HepG2 (cell line): Measurements from ENCODE around the gene STUM. TPM values are rescaled to one million over a fixed set of nuclear protein-coding genes. Genes with fewer than 3 reads are reported as not detected.

Source experiments
- ATAC-seq: fragments of 200-7000 bp; cut with Tn5 transposase; 3 replicates; pipeline ENCODE4 v1.9.1; 2020; ENCODE audit warnings: mild to moderate bottlenecking, moderate library complexity
- BruUV-seq: library from RNA; stranded (reverse); fragments of 400-500 nt; replicated peaks from 2 replicates; lab custom pipeline; 2021; lab: Mats Ljungman, UMichigan
- CTCF ChIA-PET: fragments of 300-600 bp; formaldehyde crosslinking; extraction: SDS; loops from one replicate; lab custom pipeline; 2021; ENCODE audit warnings: low total read pairs, inconsistent platforms, low intra/inter-chr PET ratio; lab: Yijun Ruan, JAX
- POLR2A ChIA-PET: fragments of 350-600 bp; sonication (Branson Sonifier 250); formaldehyde crosslinking; loops from one replicate; lab custom pipeline; 2020; ENCODE audit warnings: antibody characterized with exemption, inconsistent platforms; lab: Yijun Ruan, JAX
- DNase-seq: peaks from one replicate; pipeline ENCODE4 v3.0.0-alpha.2; 2015; ENCODE audit warnings: low spot score
- FAIRE-seq: peaks from 3 replicates; lab custom pipeline; 2011; peaks lifted over from hg19 to GRCh38; lab: Jason Lieb, UNC
- H2AFZ ChIP-seq: one replicate; pipeline ENCODE4 v1.6.1; 2011; ENCODE audit warnings: low read length, inconsistent platforms
- H3K27ac ChIP-seq: fragments of 300-600 bp; 3 replicates; pipeline ENCODE4 v1.8.0; 2011; ENCODE audit warnings: mixed run types, mild to moderate bottlenecking, mixed read lengths, low read length, inconsistent platforms; ENCODE audit not compliant: insufficient read depth; ENCODE audit errors: extremely low read length
- H3K27me3 ChIP-seq, 2 experiments: fragments of 200-600 bp in 1 of 2; 2 replicates in 1 of 2; 3 replicates in 1 of 2; pipeline versions ENCODE4 v1.6.0 to v1.8.0; 2011; ENCODE audit warnings: low read length in 2 of 2, mild to moderate bottlenecking in 2 of 2, moderate library complexity in 2 of 2, inconsistent platforms in 1 of 2; ENCODE audit not compliant: insufficient read depth in 2 of 2, control insufficient read depth in 1 of 2
- H3K36me3 ChIP-seq, 2 experiments: fragments of 200-600 bp in 1 of 2; replicated peaks in 1 of 2; 2 replicates in 1 of 2; 3 replicates in 1 of 2; pipeline versions ENCODE4 v1.5.1 to v1.8.0; 2011; ENCODE audit warnings: low read length in 2 of 2, inconsistent platforms in 1 of 2; ENCODE audit not compliant: insufficient read depth in 2 of 2, control insufficient read depth in 1 of 2
- H3K4me1 ChIP-seq: 2 replicates; pipeline ENCODE4 v1.5.1; 2012; ENCODE audit warnings: low read length, inconsistent platforms; ENCODE audit not compliant: insufficient read depth
- H3K4me2 ChIP-seq: 2 replicates; pipeline ENCODE4 v1.6.0; 2011; ENCODE audit warnings: low read depth, low read length, inconsistent platforms
- H3K4me3 ChIP-seq, 3 experiments: fragments of 200-600 bp in 1 of 3; sonication (generic), shearing (Covaris generic) in 1 of 3; replicated peaks in 1 of 3; 2 replicates each; pipeline ENCODE4 v1.5.1; 2011 to 2016; ENCODE audit warnings: low read length in 3 of 3, inconsistent platforms in 2 of 3, low read depth in 2 of 3, mild to moderate bottlenecking in 2 of 3, control low read depth in 1 of 3, mixed read lengths in 1 of 3; ENCODE audit not compliant: insufficient read depth in 1 of 3
- H3K79me2 ChIP-seq: one replicate; pipeline ENCODE4 v1.6.1; 2011; ENCODE audit warnings: low read length, inconsistent platforms; ENCODE audit not compliant: insufficient read depth
- H3K9ac ChIP-seq: 2 replicates; pipeline ENCODE4 v1.6.0; 2011; ENCODE audit warnings: mild to moderate bottlenecking, low read depth, low read length, inconsistent platforms; ENCODE audit not compliant: insufficient read depth
- H3K9me3 ChIP-seq: 2 replicates; pipeline ENCODE4 v1.5.1; 2012; ENCODE audit warnings: mild to moderate bottlenecking, low read length
- H4K20me1 ChIP-seq: 2 replicates; pipeline ENCODE4 v1.6.0; 2011; ENCODE audit warnings: inconsistent platforms, mild to moderate bottlenecking, low read length, moderate library complexity; ENCODE audit not compliant: insufficient read depth
- HHEX ChIP-seq: IDR thresholded peaks from 2 replicates; pipeline ENCODE4 v1.6.1; 2016; ENCODE audit warnings: control low read depth
- HOXA5 ChIP-seq: sonication (generic); formaldehyde crosslinking; IDR thresholded peaks from 2 replicates; pipeline ENCODE4 v1.4.0; 2020; ENCODE audit warnings: missing genetic modification reagents
- IKZF1 ChIP-seq: fragments of 450-650 bp; IDR thresholded peaks from 2 replicates; pipeline ENCODE4 v1.7.1; 2016
- MTF2 ChIP-seq: sonication (generic); formaldehyde crosslinking; IDR thresholded peaks from 2 replicates; pipeline ENCODE4 v1.5.0; 2020; ENCODE audit warnings: missing genetic modification reagents, borderline replicate concordance
- MYNN ChIP-seq: sonication (generic); formaldehyde crosslinking; IDR thresholded peaks from 2 replicates; pipeline ENCODE4 v1.4.0; 2020; ENCODE audit warnings: mild to moderate bottlenecking, low read depth, missing genetic modification reagents
- NBN ChIP-seq: fragments of 450-650 bp; conservative IDR thresholded peaks from 2 replicates; pipeline ENCODE4 v1.6.1; 2017
- NFRKB ChIP-seq: fragments of 450-650 bp; IDR thresholded peaks from 2 replicates; pipeline ENCODE4 v1.6.1; 2017
- NR2F6 ChIP-seq, 2 experiments: IDR thresholded peaks; 2 replicates each; pipeline ENCODE4 v1.6.1; 2016; ENCODE audit warnings: antibody characterized with exemption in 1 of 2, mild to moderate bottlenecking in 1 of 2
- PLRG1 ChIP-seq: fragments of 450-650 bp; conservative IDR thresholded peaks from 2 replicates; pipeline ENCODE4 v1.6.1; 2016
- POLR2A ChIP-seq, 2 experiments: IDR thresholded peaks; 2 replicates each; pipeline ENCODE4 v1.6.1; 2011; ENCODE audit warnings: low read depth in 2 of 2, low read length in 2 of 2, mild to moderate bottlenecking in 1 of 2, moderate library complexity in 1 of 2; ENCODE audit not compliant: insufficient read depth in 1 of 2
- TEAD2 ChIP-seq: sonication (generic); formaldehyde crosslinking; IDR thresholded peaks from 2 replicates; pipeline ENCODE4 v1.9.0; 2021; ENCODE audit warnings: missing genetic modification reagents
- ZBTB44 ChIP-seq: sonication (generic); formaldehyde crosslinking; IDR thresholded peaks from 2 replicates; pipeline ENCODE4 v1.4.0; 2020; ENCODE audit warnings: missing genetic modification reagents
- ZFY ChIP-seq: sonication (generic); formaldehyde crosslinking; IDR thresholded peaks from 2 replicates; pipeline ENCODE4 v1.4.0; 2020; ENCODE audit warnings: missing genetic modification reagents
- ZNF143 ChIP-seq: sonication (generic); formaldehyde crosslinking; IDR thresholded peaks from 2 replicates; pipeline ENCODE4 v1.4.0; 2020; ENCODE audit warnings: missing genetic modification reagents
- ZNF207 ChIP-seq: fragments of 450-650 bp; IDR thresholded peaks from 2 replicates; pipeline ENCODE4 v1.6.1; 2016; ENCODE audit warnings: antibody characterized with exemption, borderline replicate concordance
- ZNF232 ChIP-seq: sonication (generic); formaldehyde crosslinking; IDR thresholded peaks from 2 replicates; pipeline ENCODE4 v1.4.0; 2020; ENCODE audit warnings: missing genetic modification reagents, borderline replicate concordance
- ZNF251 ChIP-seq: sonication (generic); formaldehyde crosslinking; IDR thresholded peaks from 2 replicates; pipeline ENCODE4 v1.9.0; 2021; ENCODE audit warnings: mild to moderate bottlenecking, missing genetic modification reagents
- ZNF564 ChIP-seq: sonication (generic); formaldehyde crosslinking; IDR thresholded peaks from 2 replicates; pipeline ENCODE4 v1.8.1; 2023; ENCODE audit warnings: mild to moderate bottlenecking, missing genetic modification reagents
- ZNF616 ChIP-seq: sonication (generic); formaldehyde crosslinking; IDR thresholded peaks from 2 replicates; pipeline ENCODE4 v1.5.0; 2020; ENCODE audit warnings: low read depth, mild to moderate bottlenecking, missing genetic modification reagents
- ZNF660 ChIP-seq: sonication (generic); formaldehyde crosslinking; IDR thresholded peaks from 2 replicates; pipeline ENCODE4 v1.5.1; 2020; ENCODE audit warnings: mild to moderate bottlenecking, low read depth, missing genetic modification reagents, borderline replicate concordance
- ZNF7 ChIP-seq: IDR thresholded peaks from 2 replicates; pipeline ENCODE4 v1.6.1; 2016; ENCODE audit warnings: missing biosample characterization, missing genetic modification reagents
- ZNF776 ChIP-seq: sonication (generic); formaldehyde crosslinking; IDR thresholded peaks from 2 replicates; pipeline ENCODE4 v1.4.0; 2020; ENCODE audit warnings: mild to moderate bottlenecking, missing genetic modification reagents
- whole genome bisulfite sequencing: methylation state at CpG from one replicate; pipeline ENCODE4 v1.1.6; 2017; ENCODE audit warnings: low lambda C conversion rate; 5-methylcytosine and 5-hydroxymethylcytosine counted together
- in situ Hi-C: cut with HindIII; loops from 2 replicates; pipeline ENCODE4 v1.10.0; 2017; ENCODE audit warnings: low pct_unique_long_range_greater_than_20kb; ENCODE audit not compliant: extremely low pct_ligation_motif_present
- intact Hi-C: fragments of 100-400 bp; cut with micrococcal nuclease; formaldehyde crosslinking; loops from one replicate; pipeline ENCODE4 v1.10.0; 2022; ENCODE audit not compliant: unreplicated experiment
- polyA plus RNA-seq, 8 experiments: library from polyadenylated mRNA; depleted of rRNA in 3 of 8; stranded (reverse) in 7 of 8; unstranded in 1 of 8; fragments of >200 nt; fragmentation: Illumina TruSeq in 4 of 8; extraction: Trizol in 4 of 8; gene quantifications; 2 replicates each; pipeline versions ENCODE4 v1.2.1 to v1.2.3, GENCODE V29; 2011 to 2016; ENCODE audit warnings: low read depth in 4 of 8, missing spikeins in 1 of 8, mixed read lengths in 1 of 8; ENCODE audit not compliant: insufficient read depth in 1 of 8
- total RNA-seq, 5 experiments: library from RNA; depleted of rRNA; stranded (reverse); fragments of >200 nt; fragmentation: Illumina TruSeq; extraction: Trizol; gene quantifications; 2 replicates each; pipeline ENCODE4 v1.2.3, GENCODE V29; 2016; ENCODE audit warnings: low read depth in 1 of 5

STUM gene
- total and polyA plus RNA-seq, 2 of the 13 experiments (the other 11 are each of a cell fraction or from before 2014, with no cell fraction given) = not detected

DNA sequence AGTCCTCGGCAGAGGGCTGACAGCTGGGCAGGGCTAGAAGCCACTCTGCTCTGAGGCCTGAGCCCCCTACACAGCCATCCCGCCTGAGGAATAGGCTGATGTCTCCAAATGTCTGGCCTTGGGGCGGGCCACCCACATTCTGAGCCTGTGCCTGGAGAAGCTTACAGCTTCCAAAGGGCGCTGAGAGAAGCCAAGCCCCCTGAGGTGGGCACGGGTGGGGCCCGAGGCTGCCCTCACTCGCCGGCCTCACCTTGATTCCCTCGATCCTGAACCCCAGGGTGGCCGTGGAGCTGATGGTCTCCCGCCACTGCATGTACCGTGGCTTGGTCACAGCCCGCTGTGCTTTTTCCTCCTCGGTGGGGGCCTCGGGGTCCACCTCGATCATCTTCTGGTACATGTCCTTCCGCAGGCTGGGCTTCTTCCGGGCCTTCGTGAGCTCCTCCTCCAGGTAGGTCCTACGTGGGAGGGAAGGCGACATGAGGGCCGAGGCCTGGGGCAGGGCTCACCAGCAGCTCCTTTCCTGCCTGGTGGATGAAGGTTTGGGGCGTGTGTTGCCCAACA, 93.2 kb downstream of the STUM start:
- no peak for FAIRE-seq
- ChIA-PET POLR2A (no interaction called here), CTCF (no interaction called here)
- Histone ChIP-seq H3K4me3 (no peak overlapping the region), H3K4me2 (no peak overlapping the region), H4K20me1 (no peaks in the 10 kb centered on the region), H3K9me3 (no peaks in the 10 kb centered on the region), H3K36me3 (no peaks in the 10 kb centered on the region), H3K79me2 (no peaks in the 10 kb centered on the region), H3K27ac (no peak overlapping the region), H2AFZ (no peak overlapping the region), H3K4me1 (no peaks in the 10 kb centered on the region), H3K9ac (no peak overlapping the region), H3K27me3 (peaks cover 12 to 78% of the 10 kb centered on the region in 2 experiments; a peak in 4 of 5 replicates)
- no peak for DNase-seq
- TF ChIP-seq NR2F6 (IDR thresholded peaks at IDR 0.05) = no peak
- no peak for TF ChIP-seq NR2F6 (CRISPR knock-in tag; IDR thresholded peaks at IDR 0.05)
- TF ChIP-seq ZNF207 = no peak
- no peak for TF ChIP-seq ZNF251 (CRISPR knock-in tag)
- no TSS peak for BruUV-seq
- intact Hi-C loops = no loop called here
- no peak for ATAC-seq
- WGBS = 53% methylated on average over 7 of the region's 23 CpGs
- in situ Hi-C loops = no loop called here

DNA sequence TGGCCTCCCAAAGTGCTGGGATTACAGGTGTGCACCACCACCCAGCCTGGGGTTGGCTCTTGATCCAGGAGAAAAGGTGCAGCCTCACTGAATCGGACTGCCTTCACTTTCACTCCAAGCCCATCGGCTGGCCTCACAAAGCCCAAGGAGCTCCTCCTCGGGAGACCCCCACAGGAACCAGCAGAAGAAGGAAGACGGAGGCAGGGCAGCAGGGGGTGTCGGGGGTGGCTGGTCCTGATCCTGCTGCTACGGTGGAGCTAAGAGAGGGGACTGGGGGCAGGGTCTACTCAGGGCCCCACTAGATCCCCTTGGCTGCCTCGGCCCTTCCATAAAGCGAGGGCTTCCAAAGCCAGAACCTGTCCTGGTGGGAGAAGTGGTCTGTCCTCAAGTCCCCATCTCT, 93.9 kb downstream of the STUM start:
- H3K9ac ChIP-seq = no peak overlapping the region
- H3K27me3 ChIP-seq = peaks cover 12 to 78% of the 10 kb centered on the region in 2 experiments; a peak in 4 of 5 replicates
- no peak for FAIRE-seq
- WGBS = 15% methylated on average over 6 of the region's 8 CpGs
- no peak overlapping the region for H3K27ac ChIP-seq
- intact Hi-C loops (no loop called here), in situ Hi-C loops (no loop called here)
- H2AFZ ChIP-seq = no peak overlapping the region
- ATAC-seq = no peak
- H3K4me2 ChIP-seq = no peak overlapping the region
- ChIA-PET POLR2A (no interaction called here), CTCF (no interaction called here)
- no peaks in the 10 kb centered on the region for H3K79me2 ChIP-seq
- no peaks in the 10 kb centered on the region for H4K20me1 ChIP-seq
- H3K9me3 ChIP-seq = no peaks in the 10 kb centered on the region
- no TSS peak for BruUV-seq
- H3K4me1 ChIP-seq = no peaks in the 10 kb centered on the region
- no peaks in the 10 kb centered on the region for H3K36me3 ChIP-seq
- no peak overlapping the region for H3K4me3 ChIP-seq
- no peak for DNase-seq
- TF ChIP-seq ZFY (CRISPR knock-in tag) (no peak), IKZF1 (no peak), NBN (no peak), NFRKB (no peak), ZNF564 (CRISPR knock-in tag) (no peak), ZNF660 (CRISPR knock-in tag) (no peak), TEAD2 (CRISPR knock-in tag) (no peak), MYNN (CRISPR knock-in tag) (no peak), HOXA5 (CRISPR knock-in tag) (no peak), POLR2A (IDR thresholded peaks at IDR 0.05; ENCODE audit: insufficient read depth in 1 of 2, low read depth in 2 of 2, low read length in 2 of 2) (no peak), HHEX (CRISPR knock-in tag) (no peak), MTF2 (no peak), ZBTB44 (no peak), PLRG1 (no peak), ZNF7 (CRISPR knock-in tag) (no peak), ZNF143 (CRISPR knock-in tag) (no peak), ZNF232 (CRISPR knock-in tag) (no peak), ZNF776 (no peak), ZNF616 (CRISPR knock-in tag) (no peak)
